GM12878 (cell line): Measurements from ENCODE around the gene CTNNBL1. TPM values are rescaled to one million over a fixed set of nuclear protein-coding genes. Genes with fewer than 3 reads are reported as not detected.
"Not testable (repeated sequence)": the region's sequence is repeated elsewhere in the genome, so short reads cannot be mapped to it uniquely, and the experiment has no call there.

Experiments
- ATAC-seq: fragments of 200-7000 bp; cut with Tn5 transposase; 3 replicates; pipeline ENCODE4 v1.9.1; 2020; ENCODE audit warnings: mild to moderate bottlenecking, moderate library complexity
- BruUV-seq: library from RNA; stranded (reverse); fragments of 400-500 nt; replicated peaks from 2 replicates; lab custom pipeline; 2021; lab: Mats Ljungman, UMichigan
- CTCF ChIA-PET: fragments of 300-600 bp; sonication (Branson Sonifier 250); formaldehyde crosslinking; extraction: SDS; loops from one replicate; lab custom pipeline; 2021; ENCODE audit warnings: inconsistent platforms; lab: Yijun Ruan, JAX
- POLR2A ChIA-PET: fragments of 350-600 bp; formaldehyde crosslinking; extraction: SDS; loops from one replicate; lab custom pipeline; 2021; ENCODE audit warnings: inconsistent platforms; lab: Charles Lee
- RAD21 ChIA-PET: fragments of 300-600 bp; sonication (Branson Sonifier 250); formaldehyde crosslinking; loops from one replicate; lab custom pipeline; 2023; ENCODE audit warnings: antibody characterized with exemption; ENCODE audit not compliant: unreplicated experiment; lab: Charles Lee
- SMC1A ChIA-PET: fragments of 300-600 bp; sonication (Branson Sonifier 250); formaldehyde crosslinking; loops from one replicate; lab custom pipeline; 2023; ENCODE audit not compliant: unreplicated experiment, uncharacterized antibody; lab: Charles Lee
- DNase-seq: peaks from one replicate; pipeline ENCODE4 v3.0.0-alpha.2; 2011; ENCODE audit warnings: low read depth, low spot score
- FAIRE-seq: peaks from 3 replicates; lab custom pipeline; 2011; peaks lifted over from hg19 to GRCh38; lab: Jason Lieb, UNC
- H2AFZ ChIP-seq: 2 replicates; pipeline ENCODE4 v1.6.0; 2011; ENCODE audit warnings: low read depth, low read length, control low read depth; ENCODE audit not compliant: control insufficient read depth
- H3K27ac ChIP-seq: 2 replicates; pipeline ENCODE4 v1.5.1; 2011; ENCODE audit warnings: control low read depth; ENCODE audit not compliant: control insufficient read depth, insufficient read depth
- H3K27me3 ChIP-seq, 2 experiments: replicated peaks in 1 of 2; 2 replicates each; pipeline versions ENCODE4 v1.6.0 to v1.6.1; 2011; ENCODE audit warnings: low read length in 1 of 2; ENCODE audit not compliant: control insufficient read depth in 2 of 2, insufficient read depth in 2 of 2
- H3K36me3 ChIP-seq, 2 experiments: 2 replicates each; pipeline ENCODE4 v1.5.1; 2011; ENCODE audit warnings: low read length in 1 of 2; ENCODE audit not compliant: control insufficient read depth in 2 of 2, insufficient read depth in 2 of 2
- H3K4me1 ChIP-seq: 2 replicates; pipeline ENCODE4 v1.6.1; 2011; ENCODE audit warnings: mild to moderate bottlenecking, low read length, moderate library complexity, mixed read lengths; ENCODE audit not compliant: control insufficient read depth, insufficient read depth
- H3K4me2 ChIP-seq: 2 replicates; pipeline ENCODE4 v1.6.0; 2011; ENCODE audit warnings: control low read depth; ENCODE audit not compliant: control insufficient read depth, insufficient read depth
- H3K4me3 ChIP-seq: fragments of 200-600 bp; sonication (generic); 2 replicates; pipeline ENCODE4 v1.5.1; 2016
- H3K79me2 ChIP-seq: 2 replicates; pipeline ENCODE4 v1.6.0; 2011; ENCODE audit warnings: low read length; ENCODE audit not compliant: control insufficient read depth, insufficient read depth
- H3K9ac ChIP-seq: 2 replicates; pipeline ENCODE4 v1.8.0; 2011; ENCODE audit warnings: low read length, control low read depth, mixed read lengths; ENCODE audit not compliant: control insufficient read depth, insufficient read depth
- H3K9me3 ChIP-seq: replicated peaks from 3 replicates; pipeline ENCODE4 v1.5.1; 2011; ENCODE audit warnings: mild to moderate bottlenecking, low read length; ENCODE audit not compliant: control insufficient read depth, insufficient read depth
- H4K20me1 ChIP-seq: 2 replicates; pipeline ENCODE4 v1.6.0; 2011; ENCODE audit not compliant: control insufficient read depth, insufficient read depth
- BMI1 ChIP-seq: fragments of 450-650 bp; IDR thresholded peaks from 2 replicates; pipeline ENCODE4 v1.6.1; 2016; ENCODE audit warnings: mild to moderate bottlenecking, moderate library complexity, borderline replicate concordance
- JUND ChIP-seq: IDR thresholded peaks from 2 replicates; pipeline ENCODE4 v1.6.1; 2012; ENCODE audit warnings: low read depth, mild to moderate bottlenecking, low read length, improper control_type of control experiment, moderate library complexity
- MYB ChIP-seq: fragments of 150-350 bp; IDR thresholded peaks from 2 replicates; pipeline ENCODE4 v1.6.1; 2014; ENCODE audit warnings: mild to moderate bottlenecking, low read depth, low read length, borderline replicate concordance
- MYC ChIP-seq: IDR thresholded peaks from 2 replicates; pipeline ENCODE4 v1.6.1; 2011; ENCODE audit warnings: mild to moderate bottlenecking, low read length, moderate library complexity, inconsistent platforms; ENCODE audit not compliant: insufficient read depth, insufficient replicate concordance, insufficient read length, severe bottlenecking
- STAT3 ChIP-seq: IDR thresholded peaks from 2 replicates; pipeline ENCODE4 v1.6.1; 2011; ENCODE audit warnings: low read depth, low read length, improper control_type of control experiment
- ZNF24 ChIP-seq: fragments of 450-650 bp; IDR thresholded peaks from 2 replicates; pipeline ENCODE4 v1.6.1; 2017; ENCODE audit warnings: antibody characterized with exemption, mild to moderate bottlenecking
- ZZZ3 ChIP-seq: IDR thresholded peaks from 2 replicates; pipeline ENCODE4 v1.6.1; 2011; ENCODE audit warnings: low read depth; ENCODE audit not compliant: control insufficient read depth, insufficient read length
- WGBS: methylation state at CpG from one replicate; pipeline ENCODE4 v1.1.6; 2016; ENCODE audit warnings: low lambda C conversion rate; ENCODE audit not compliant: insufficient replicate concordance, insufficient coverage; ENCODE audit errors: missing lambda C conversion rate; 5-methylcytosine and 5-hydroxymethylcytosine counted together
- in situ Hi-C: fragments of 300-500 bp; cut with MboI; formaldehyde crosslinking; loops from 9 replicates; pipeline ENCODE4 v1.14.3; 2018; ENCODE audit warnings: mixed read lengths
- intact Hi-C: fragments of 100-400 bp; cut with micrococcal nuclease; formaldehyde crosslinking; loops from one replicate; pipeline ENCODE4 v1.14.2; 2022; ENCODE audit not compliant: unreplicated experiment
- polyA plus RNA-seq, 11 experiments: library from polyadenylated mRNA; depleted of rRNA in 4 of 11; unstranded in 6 of 11; stranded (reverse) in 5 of 11; fragments of >200 nt; fragmentation: Nextera tagmentation in 4 of 11; fragmentation: Illumina TruSeq in 1 of 11; extraction: Ambion mirVana in 4 of 11; extraction: Trizol in 1 of 11; gene quantifications; 1 replicate in 1 of 11; 2 replicates in 10 of 11; pipeline versions ENCODE4 v1.2.1 to v1.2.3, GENCODE V29; 2011 to 2016; ENCODE audit warnings: inconsistent platforms in 2 of 11, missing spikeins in 2 of 11, low read depth in 1 of 11
- total RNA-seq, 4 experiments: library from RNA; depleted of rRNA in 3 of 4; stranded (reverse); fragments of >200 nt in 3 of 4; fragmentation: Illumina TruSeq in 1 of 4; extraction: Trizol in 1 of 4; gene quantifications; 2 replicates each; pipeline versions ENCODE4 v1.2.1 to v1.2.3, GENCODE V29; 2013 to 2021
- TF ChIP-seq, protein P1 (sequence below): fragments of 450-650 bp; formaldehyde crosslinking; IDR thresholded peaks from 2 replicates; pipeline ENCODE4 v1.4.0; 2022; ENCODE audit warnings: mild to moderate bottlenecking, moderate library complexity
- TF ChIP-seq, protein P2 (sequence below): fragments of 450-650 bp; IDR thresholded peaks from 2 replicates; pipeline ENCODE4 v1.6.1; 2017; ENCODE audit warnings: mild to moderate bottlenecking, moderate library complexity
- TF ChIP-seq, protein P3 (sequence below): IDR thresholded peaks from 2 replicates; pipeline ENCODE4 v1.6.1; 2012; ENCODE audit warnings: low read depth, low read length, improper control_type of control experiment

The CTNNBL1 gene
- total and polyA plus RNA-seq, 10 of the 15 experiments (the other 5 are each of a cell fraction or from before 2014, with no cell fraction given) = 43.1 to 102 (median 67.8) TPM

DNA sequence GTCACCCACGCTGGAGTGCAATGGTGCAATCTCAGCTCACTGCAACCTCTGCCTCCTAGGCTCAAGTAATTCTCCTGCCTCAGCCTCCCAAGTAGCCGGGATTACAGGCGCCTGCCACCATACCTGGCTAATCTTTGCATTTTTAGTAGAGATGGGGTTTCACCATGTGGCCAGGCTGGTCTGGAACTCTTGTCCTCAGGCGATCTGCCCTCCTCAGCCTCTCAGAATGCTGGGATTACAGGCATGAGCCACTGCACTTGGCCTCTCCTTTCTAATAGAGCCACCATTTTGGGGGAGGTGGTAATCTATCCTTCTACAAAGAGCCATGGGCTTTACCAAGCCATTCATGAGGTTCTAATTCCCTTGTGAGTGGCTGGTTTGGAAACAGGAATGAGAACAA is 14.1 kb upstream of the CTNNBL1 start:
- H3K79me2 ChIP-seq, H3K4me3 ChIP-seq, CTCF ChIA-PET, H2AFZ ChIP-seq, H3K4me2 ChIP-seq, FAIRE-seq, RAD21 ChIA-PET, H3K27me3 ChIP-seq, ATAC-seq, H3K36me3 ChIP-seq, H3K9ac ChIP-seq, H3K4me1 ChIP-seq, intact Hi-C loops, BruUV-seq, POLR2A ChIA-PET, DNase-seq, in situ Hi-C loops, H3K27ac ChIP-seq, H4K20me1 ChIP-seq, SMC1A ChIA-PET, H3K9me3 ChIP-seq: not testable (repeated sequence)
- WGBS = 51% methylated on average over 4 of the region's 4 CpGs

DNA sequence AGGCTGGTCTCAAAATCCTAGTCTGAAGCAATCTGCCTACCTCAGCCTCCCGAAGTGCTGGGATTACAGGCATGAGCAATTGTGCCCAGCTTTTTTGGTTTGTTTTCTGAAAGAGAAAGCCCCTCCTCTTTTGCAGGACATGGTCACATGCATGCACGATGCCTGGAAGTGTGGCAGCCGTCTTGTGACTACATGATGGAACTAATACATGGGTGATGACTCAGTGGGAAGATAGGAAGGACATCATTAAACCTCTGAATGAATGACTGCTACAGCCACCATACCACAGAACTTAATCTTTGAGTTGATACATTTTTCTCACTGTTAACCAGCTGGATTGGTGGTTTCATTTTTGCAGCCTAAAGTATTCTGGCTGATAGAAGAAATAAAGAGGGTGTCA is 13.4 kb upstream of the CTNNBL1 start:
- no peaks in the 10 kb centered on the region for H3K36me3 ChIP-seq
- no TSS peak for BruUV-seq
- no peak for DNase-seq
- H2AFZ ChIP-seq = no peak overlapping the region
- intact Hi-C loops (no loop called here), in situ Hi-C loops (no loop called here)
- FAIRE-seq = no peak
- CTCF ChIA-PET = no interaction called here
- no peak overlapping the region for H3K27ac ChIP-seq
- H3K4me2 ChIP-seq = no peak overlapping the region
- no peak overlapping the region for H3K9ac ChIP-seq
- SMC1A ChIA-PET = no interaction called here
- WGBS = 28% methylated on average over 3 of the region's 3 CpGs
- no peaks in the 10 kb centered on the region for H4K20me1 ChIP-seq
- RAD21 ChIA-PET = no interaction called here
- no peaks in the 10 kb centered on the region for H3K9me3 ChIP-seq
- H3K4me3 ChIP-seq = no peak overlapping the region
- H3K4me1 ChIP-seq = no peaks in the 10 kb centered on the region
- POLR2A ChIA-PET = interaction anchor here (0.6 kb wide), 1 partner anchor 1836 kb away, joined by 3 read pairs; no protein-coding TSS in a partner anchor
- no peaks in the 10 kb centered on the region for H3K79me2 ChIP-seq
- ATAC-seq = no peak
- no peaks in the 10 kb centered on the region for H3K27me3 ChIP-seq
- TF ChIP-seq JUND = no peak
- TF ChIP-seq ZNF24 = no peak
- no peak for TF ChIP-seq STAT3
- TF ChIP-seq BMI1 = no peak
- TF ChIP-seq, protein P1, sequence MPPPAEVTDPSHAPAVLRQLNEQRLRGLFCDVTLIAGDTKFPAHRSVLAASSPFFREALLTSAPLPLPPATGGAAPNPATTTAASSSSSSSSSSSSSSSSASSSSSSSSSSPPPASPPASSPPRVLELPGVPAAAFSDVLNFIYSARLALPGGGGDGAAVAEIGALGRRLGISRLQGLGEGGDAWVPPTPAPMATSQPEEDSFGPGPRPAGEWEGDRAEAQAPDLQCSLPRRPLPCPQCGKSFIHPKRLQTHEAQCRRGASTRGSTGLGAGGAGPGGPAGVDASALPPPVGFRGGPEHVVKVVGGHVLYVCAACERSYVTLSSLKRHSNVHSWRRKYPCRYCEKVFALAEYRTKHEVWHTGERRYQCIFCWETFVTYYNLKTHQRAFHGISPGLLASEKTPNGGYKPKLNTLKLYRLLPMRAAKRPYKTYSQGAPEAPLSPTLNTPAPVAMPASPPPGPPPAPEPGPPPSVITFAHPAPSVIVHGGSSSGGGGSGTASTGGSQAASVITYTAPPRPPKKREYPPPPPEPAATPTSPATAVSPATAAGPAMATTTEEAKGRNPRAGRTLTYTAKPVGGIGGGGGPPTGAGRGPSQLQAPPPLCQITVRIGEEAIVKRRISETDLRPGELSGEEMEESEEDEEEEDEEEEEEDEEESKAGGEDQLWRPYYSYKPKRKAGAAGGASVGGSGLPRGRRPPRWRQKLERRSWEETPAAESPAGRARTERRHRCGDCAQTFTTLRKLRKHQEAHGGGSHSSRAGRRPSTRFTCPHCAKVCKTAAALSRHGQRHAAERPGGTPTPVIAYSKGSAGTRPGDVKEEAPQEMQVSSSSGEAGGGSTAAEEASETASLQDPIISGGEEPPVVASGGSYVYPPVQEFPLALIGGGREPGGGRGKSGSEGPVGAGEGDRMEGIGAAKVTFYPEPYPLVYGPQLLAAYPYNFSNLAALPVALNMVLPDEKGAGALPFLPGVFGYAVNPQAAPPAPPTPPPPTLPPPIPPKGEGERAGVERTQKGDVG (CRISPR knock-in tag) = no peak
- TF ChIP-seq ZZZ3 = no peak
- no peak for TF ChIP-seq MYC
- TF ChIP-seq MYB = no peak
- TF ChIP-seq, protein P2, sequence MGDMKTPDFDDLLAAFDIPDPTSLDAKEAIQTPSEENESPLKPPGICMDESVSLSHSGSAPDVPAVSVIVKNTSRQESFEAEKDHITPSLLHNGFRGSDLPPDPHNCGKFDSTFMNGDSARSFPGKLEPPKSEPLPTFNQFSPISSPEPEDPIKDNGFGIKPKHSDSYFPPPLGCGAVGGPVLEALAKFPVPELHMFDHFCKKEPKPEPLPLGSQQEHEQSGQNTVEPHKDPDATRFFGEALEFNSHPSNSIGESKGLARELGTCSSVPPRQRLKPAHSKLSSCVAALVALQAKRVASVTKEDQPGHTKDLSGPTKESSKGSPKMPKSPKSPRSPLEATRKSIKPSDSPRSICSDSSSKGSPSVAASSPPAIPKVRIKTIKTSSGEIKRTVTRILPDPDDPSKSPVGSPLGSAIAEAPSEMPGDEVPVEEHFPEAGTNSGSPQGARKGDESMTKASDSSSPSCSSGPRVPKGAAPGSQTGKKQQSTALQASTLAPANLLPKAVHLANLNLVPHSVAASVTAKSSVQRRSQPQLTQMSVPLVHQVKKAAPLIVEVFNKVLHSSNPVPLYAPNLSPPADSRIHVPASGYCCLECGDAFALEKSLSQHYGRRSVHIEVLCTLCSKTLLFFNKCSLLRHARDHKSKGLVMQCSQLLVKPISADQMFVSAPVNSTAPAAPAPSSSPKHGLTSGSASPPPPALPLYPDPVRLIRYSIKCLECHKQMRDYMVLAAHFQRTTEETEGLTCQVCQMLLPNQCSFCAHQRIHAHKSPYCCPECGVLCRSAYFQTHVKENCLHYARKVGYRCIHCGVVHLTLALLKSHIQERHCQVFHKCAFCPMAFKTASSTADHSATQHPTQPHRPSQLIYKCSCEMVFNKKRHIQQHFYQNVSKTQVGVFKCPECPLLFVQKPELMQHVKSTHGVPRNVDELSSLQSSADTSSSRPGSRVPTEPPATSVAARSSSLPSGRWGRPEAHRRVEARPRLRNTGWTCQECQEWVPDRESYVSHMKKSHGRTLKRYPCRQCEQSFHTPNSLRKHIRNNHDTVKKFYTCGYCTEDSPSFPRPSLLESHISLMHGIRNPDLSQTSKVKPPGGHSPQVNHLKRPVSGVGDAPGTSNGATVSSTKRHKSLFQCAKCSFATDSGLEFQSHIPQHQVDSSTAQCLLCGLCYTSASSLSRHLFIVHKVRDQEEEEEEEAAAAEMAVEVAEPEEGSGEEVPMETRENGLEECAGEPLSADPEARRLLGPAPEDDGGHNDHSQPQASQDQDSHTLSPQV = no peak
- TF ChIP-seq, protein P3, sequence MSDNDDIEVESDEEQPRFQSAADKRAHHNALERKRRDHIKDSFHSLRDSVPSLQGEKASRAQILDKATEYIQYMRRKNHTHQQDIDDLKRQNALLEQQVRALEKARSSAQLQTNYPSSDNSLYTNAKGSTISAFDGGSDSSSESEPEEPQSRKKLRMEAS = no peak
